Trophoblast cell (in vitro differentiated cells and primary cell): ENCODE results near the gene PRKD1.

Source experiments
- DNase-seq, 2 donors: peaks; one replicate each; pipeline ENCODE4 v3.0.0-alpha.2; 2016
- H2AFZ ChIP-seq: 2 replicates; pipeline ENCODE4 v1.6.1; 2013; ENCODE audit warnings: low read length, moderate library complexity, mild to moderate bottlenecking; ENCODE audit not compliant: insufficient read depth, poor library complexity
- H2AK5ac ChIP-seq: 2 replicates; pipeline ENCODE4 v1.6.1; 2013; ENCODE audit warnings: mild to moderate bottlenecking, low read length
- H2BK120ac ChIP-seq: 2 replicates; pipeline ENCODE4 v1.6.1; 2013; ENCODE audit warnings: low read length, mild to moderate bottlenecking, moderate library complexity; ENCODE audit not compliant: insufficient read depth, poor library complexity
- H2BK12ac ChIP-seq: 2 replicates; pipeline ENCODE4 v1.6.1; 2013; ENCODE audit warnings: mild to moderate bottlenecking, low read length, moderate library complexity
- H2BK5ac ChIP-seq: 2 replicates; pipeline ENCODE4 v1.6.1; 2013; ENCODE audit warnings: low read length, low read depth, moderate library complexity, mild to moderate bottlenecking; ENCODE audit not compliant: poor library complexity
- H3K14ac ChIP-seq: 2 replicates; pipeline ENCODE4 v1.6.1; 2013; ENCODE audit warnings: mild to moderate bottlenecking, low read length
- H3K18ac ChIP-seq: 2 replicates; pipeline ENCODE4 v1.6.1; 2013; ENCODE audit warnings: mild to moderate bottlenecking, low read length
- H3K23ac ChIP-seq: 2 replicates; pipeline ENCODE4 v1.6.1; 2013; ENCODE audit warnings: low read length
- H3K27ac ChIP-seq: 2 replicates; pipeline ENCODE4 v1.5.1; 2013; ENCODE audit warnings: low read depth, mild to moderate bottlenecking, inconsistent platforms, low read length, moderate library complexity
- H3K27me3 ChIP-seq: 2 replicates; pipeline ENCODE4 v1.6.1; 2013; ENCODE audit warnings: inconsistent platforms, mild to moderate bottlenecking, low read length, moderate library complexity; ENCODE audit not compliant: insufficient read depth
- H3K36me3 ChIP-seq, 2 experiments: 1 replicate in 1 of 2; 2 replicates in 1 of 2; pipeline ENCODE4 v1.6.1; 2013; ENCODE audit warnings: low read length in 2 of 2, mild to moderate bottlenecking in 2 of 2, moderate library complexity in 1 of 2; ENCODE audit not compliant: insufficient read depth in 2 of 2, control insufficient read depth in 1 of 2
- H3K4ac ChIP-seq: 2 replicates; pipeline ENCODE4 v1.6.1; 2013; ENCODE audit warnings: low read depth, mild to moderate bottlenecking, low read length, moderate library complexity
- H3K4me1 ChIP-seq, 2 experiments: 1 replicate in 1 of 2; 2 replicates in 1 of 2; pipeline ENCODE4 v1.6.1; 2013; ENCODE audit warnings: low read length in 2 of 2, mild to moderate bottlenecking in 2 of 2, moderate library complexity in 1 of 2; ENCODE audit not compliant: insufficient read depth in 2 of 2, control insufficient read depth in 1 of 2
- H3K4me2 ChIP-seq: 2 replicates; pipeline ENCODE4 v1.6.1; 2013; ENCODE audit warnings: inconsistent platforms, mild to moderate bottlenecking, low read length, moderate library complexity
- H3K4me3 ChIP-seq: 2 replicates; pipeline ENCODE4 v1.5.1; 2013; ENCODE audit warnings: mild to moderate bottlenecking, low read depth, low read length, inconsistent platforms
- H3K79me1 ChIP-seq: one replicate; pipeline ENCODE4 v1.6.1; 2013; ENCODE audit warnings: low read length
- H3K79me2 ChIP-seq: 2 replicates; pipeline ENCODE4 v1.6.1; 2013; ENCODE audit warnings: low read length, mild to moderate bottlenecking; ENCODE audit not compliant: control insufficient read depth, insufficient read depth, poor library complexity
- H3K9ac ChIP-seq: 2 replicates; pipeline ENCODE4 v1.6.1; 2013; ENCODE audit warnings: mild to moderate bottlenecking, low read length
- H3K9me3 ChIP-seq: 2 replicates; pipeline ENCODE4 v1.6.1; 2013; ENCODE audit warnings: low read depth, mild to moderate bottlenecking, control low read depth, inconsistent platforms, low read length; ENCODE audit not compliant: insufficient read depth
- H4K12ac ChIP-seq: 2 replicates; pipeline ENCODE4 v1.6.1; 2013; ENCODE audit warnings: low read depth, mild to moderate bottlenecking, low read length, moderate library complexity
- H4K8ac ChIP-seq: 2 replicates; pipeline ENCODE4 v1.6.1; 2013; ENCODE audit warnings: low read depth, mild to moderate bottlenecking, low read length, moderate library complexity
- H4K91ac ChIP-seq: one replicate; pipeline ENCODE4 v1.6.1; 2013; ENCODE audit warnings: low read depth, mild to moderate bottlenecking, low read length, moderate library complexity
- WGBS: extraction: QIAGEN DNeasy Blood & Tissue Kit; methylation state at CpG from one replicate; pipeline ENCODE4 v1.1.7; 2013; ENCODE audit warnings: missing lambda C conversion rate; ENCODE audit not compliant: insufficient read length, insufficient coverage; ENCODE audit errors: extremely low coverage; 5-methylcytosine and 5-hydroxymethylcytosine counted together

The PRKD1 gene

GRCh38 chr14:29580763-29581162 lies 346.9 kb downstream of the PRKD1 start:
- Histone ChIP-seq H2AK5ac (no peak overlapping the region), H4K12ac (no peak overlapping the region), H2BK120ac (no peak overlapping the region), H3K4ac (no peak overlapping the region), H4K8ac (no peak overlapping the region), H3K79me1 (no peaks in the 10 kb centered on the region), H2AFZ (no peak overlapping the region), H3K27me3 (no peaks in the 10 kb centered on the region), H4K91ac (no peak overlapping the region), H3K4me2 (no peak overlapping the region), H2BK12ac (no peak overlapping the region), H2BK5ac (no peak overlapping the region), H3K14ac (no peak overlapping the region), H3K36me3 (no peaks in the 10 kb centered on the region), H3K18ac (no peak overlapping the region), H3K79me2 (no peaks in the 10 kb centered on the region), H3K4me3 (no peak overlapping the region), H3K4me1 (no peaks in the 10 kb centered on the region), H3K9me3 (no peaks in the 10 kb centered on the region), H3K9ac (no peak overlapping the region), H3K27ac (no peak overlapping the region), H3K23ac (no peak overlapping the region)
- no peak for DNase-seq
- no CpG with 5 or more reads among the region's 1 CpG for WGBS

GRCh38 chr14:29579838-29580237 lies 347.8 kb downstream of the PRKD1 start:
- no peak overlapping the region for H2AK5ac ChIP-seq
- no peaks in the 10 kb centered on the region for H3K79me1 ChIP-seq
- H3K23ac ChIP-seq, result no peak overlapping the region
- DNase-seq, result no peak
- no peak overlapping the region for H3K4me3 ChIP-seq
- H2BK5ac ChIP-seq, result no peak overlapping the region
- no peak overlapping the region for H3K18ac ChIP-seq
- H3K27me3 ChIP-seq, result no peaks in the 10 kb centered on the region
- H3K36me3 ChIP-seq, result no peaks in the 10 kb centered on the region
- H3K9ac ChIP-seq, result no peak overlapping the region
- no peak overlapping the region for H4K91ac ChIP-seq
- H3K9me3 ChIP-seq, result no peaks in the 10 kb centered on the region
- H3K4me1 ChIP-seq, result no peaks in the 10 kb centered on the region
- H4K8ac ChIP-seq, result no peak overlapping the region
- H3K4me2 ChIP-seq, result no peak overlapping the region
- no peak overlapping the region for H2BK120ac ChIP-seq
- H3K27ac ChIP-seq, result no peak overlapping the region
- WGBS, result no CpG with 5 or more reads among the region's 3 CpGs
- no peak overlapping the region for H2AFZ ChIP-seq
- no peaks in the 10 kb centered on the region for H3K79me2 ChIP-seq
- no peak overlapping the region for H3K4ac ChIP-seq
- no peak overlapping the region for H2BK12ac ChIP-seq
- H3K14ac ChIP-seq, result no peak overlapping the region
- H4K12ac ChIP-seq, result no peak overlapping the region

- no peak for DNase-seq
- no peak overlapping the region for H2AK5ac ChIP-seq
- H3K4me3 ChIP-seq, result no peak overlapping the region
- H3K9ac ChIP-seq, result no peak overlapping the region
- no peaks in the 10 kb centered on the region for H3K27me3 ChIP-seq
- no peaks in the 10 kb centered on the region for H3K4me1 ChIP-seq
- H3K23ac ChIP-seq, result no peak overlapping the region
- H3K18ac ChIP-seq, result no peak overlapping the region
- no peaks in the 10 kb centered on the region for H3K9me3 ChIP-seq
- no peak overlapping the region for H4K8ac ChIP-seq
- H2BK12ac ChIP-seq, result no peak overlapping the region
- no CpG with 5 or more reads among the region's 4 CpGs for WGBS
- H4K91ac ChIP-seq, result no peak overlapping the region
- H3K14ac ChIP-seq, result no peak overlapping the region
- no peak overlapping the region for H2BK120ac ChIP-seq
- H3K27ac ChIP-seq, result no peak overlapping the region
- H3K36me3 ChIP-seq, result no peaks in the 10 kb centered on the region
- no peaks in the 10 kb centered on the region for H3K79me1 ChIP-seq
- H2AFZ ChIP-seq, result no peak overlapping the region
- H3K4ac ChIP-seq, result no peak overlapping the region
- no peak overlapping the region for H4K12ac ChIP-seq
- no peak overlapping the region for H3K4me2 ChIP-seq
- no peak overlapping the region for H2BK5ac ChIP-seq
- H3K79me2 ChIP-seq, result no peaks in the 10 kb centered on the region
Measured at GRCh38 chr14:29576927-29577326, 350.7 kb downstream of the PRKD1 start.

GRCh38 chr14:29569194-29569593 lies 358.5 kb downstream of the PRKD1 start:
- Histone ChIP-seq H2BK12ac (no peak overlapping the region), H2AK5ac (no peak overlapping the region), H2BK120ac (no peak overlapping the region), H3K4me3 (no peak overlapping the region), H3K9ac (no peak overlapping the region), H3K14ac (no peak overlapping the region), H4K8ac (no peak overlapping the region), H3K27ac (no peak overlapping the region), H3K9me3 (no peaks in the 10 kb centered on the region), H3K4me2 (no peak overlapping the region), H4K12ac (no peak overlapping the region), H3K27me3 (no peaks in the 10 kb centered on the region), H3K18ac (no peak overlapping the region), H3K4ac (no peak overlapping the region), H3K79me2 (no peaks in the 10 kb centered on the region), H3K23ac (no peak overlapping the region), H3K4me1 (no peaks in the 10 kb centered on the region), H2BK5ac (no peak overlapping the region), H4K91ac (no peak overlapping the region), H2AFZ (no peak overlapping the region), H3K36me3 (no peaks in the 10 kb centered on the region), H3K79me1 (no peaks in the 10 kb centered on the region)
- DNase-seq, result no peak
- WGBS, result no CpG with 5 or more reads among the region's 2 CpGs
